GM12873 (cell line): Measurements from ENCODE around the gene ALDH3A1.

Experiments
- TF ChIP-seq, protein P1 (sequence below): IDR thresholded peaks from 2 replicates; pipeline ENCODE4 v1.5.1; 2012; ENCODE audit warnings: low read depth, mild to moderate bottlenecking, moderate library complexity, low read length, control low read depth; ENCODE audit not compliant: insufficient read depth; ENCODE audit errors: missing control alignments

Gene ALDH3A1

DNA sequence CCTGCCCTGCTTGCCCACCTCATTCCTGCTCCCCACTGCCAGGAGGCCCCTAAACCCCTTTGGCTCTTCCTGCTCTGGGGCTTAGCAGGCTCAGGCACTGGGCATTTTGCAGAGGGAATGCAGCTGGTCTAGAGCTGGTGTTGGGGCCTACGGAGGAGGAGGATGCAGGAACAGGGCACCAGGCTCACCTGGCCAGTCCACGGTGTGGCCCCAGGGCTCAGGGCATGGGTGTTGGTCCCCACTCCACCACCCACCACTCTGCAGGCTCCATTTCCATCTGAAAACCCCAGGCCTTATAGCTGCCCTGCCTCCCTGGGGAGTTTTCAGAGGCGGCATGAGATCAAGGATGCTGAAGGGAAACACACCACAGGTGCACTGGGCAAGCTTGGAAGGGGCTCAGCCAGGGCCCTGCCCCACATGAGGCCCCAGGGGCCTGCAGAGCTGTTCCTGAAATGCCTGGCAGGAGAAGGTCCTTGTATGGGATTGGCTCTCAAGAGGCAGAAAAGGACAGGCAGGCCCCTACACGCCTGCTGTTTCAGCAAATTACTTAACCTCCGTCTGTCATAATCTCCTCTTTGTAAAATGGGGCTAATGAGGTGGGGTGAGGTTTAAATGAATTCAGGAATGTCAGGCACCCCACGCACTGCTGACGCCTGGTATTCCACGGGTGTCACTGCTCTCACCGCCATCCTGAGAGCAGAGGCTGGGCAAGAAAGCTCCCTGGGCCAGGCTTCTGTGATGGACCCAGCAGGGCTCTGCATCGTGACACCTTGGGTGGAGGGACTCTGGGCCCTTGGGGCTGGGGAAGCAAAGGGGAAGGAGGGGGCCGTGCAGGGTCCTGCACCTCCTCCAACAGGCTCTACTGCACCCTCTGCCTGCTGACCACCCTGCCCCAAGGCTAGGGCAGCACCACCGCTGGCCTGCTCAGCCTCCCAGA, 41.0 kb downstream of the ALDH3A1 start:
- TF ChIP-seq, protein P1, sequence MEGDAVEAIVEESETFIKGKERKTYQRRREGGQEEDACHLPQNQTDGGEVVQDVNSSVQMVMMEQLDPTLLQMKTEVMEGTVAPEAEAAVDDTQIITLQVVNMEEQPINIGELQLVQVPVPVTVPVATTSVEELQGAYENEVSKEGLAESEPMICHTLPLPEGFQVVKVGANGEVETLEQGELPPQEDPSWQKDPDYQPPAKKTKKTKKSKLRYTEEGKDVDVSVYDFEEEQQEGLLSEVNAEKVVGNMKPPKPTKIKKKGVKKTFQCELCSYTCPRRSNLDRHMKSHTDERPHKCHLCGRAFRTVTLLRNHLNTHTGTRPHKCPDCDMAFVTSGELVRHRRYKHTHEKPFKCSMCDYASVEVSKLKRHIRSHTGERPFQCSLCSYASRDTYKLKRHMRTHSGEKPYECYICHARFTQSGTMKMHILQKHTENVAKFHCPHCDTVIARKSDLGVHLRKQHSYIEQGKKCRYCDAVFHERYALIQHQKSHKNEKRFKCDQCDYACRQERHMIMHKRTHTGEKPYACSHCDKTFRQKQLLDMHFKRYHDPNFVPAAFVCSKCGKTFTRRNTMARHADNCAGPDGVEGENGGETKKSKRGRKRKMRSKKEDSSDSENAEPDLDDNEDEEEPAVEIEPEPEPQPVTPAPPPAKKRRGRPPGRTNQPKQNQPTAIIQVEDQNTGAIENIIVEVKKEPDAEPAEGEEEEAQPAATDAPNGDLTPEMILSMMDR, result no peak

DNA sequence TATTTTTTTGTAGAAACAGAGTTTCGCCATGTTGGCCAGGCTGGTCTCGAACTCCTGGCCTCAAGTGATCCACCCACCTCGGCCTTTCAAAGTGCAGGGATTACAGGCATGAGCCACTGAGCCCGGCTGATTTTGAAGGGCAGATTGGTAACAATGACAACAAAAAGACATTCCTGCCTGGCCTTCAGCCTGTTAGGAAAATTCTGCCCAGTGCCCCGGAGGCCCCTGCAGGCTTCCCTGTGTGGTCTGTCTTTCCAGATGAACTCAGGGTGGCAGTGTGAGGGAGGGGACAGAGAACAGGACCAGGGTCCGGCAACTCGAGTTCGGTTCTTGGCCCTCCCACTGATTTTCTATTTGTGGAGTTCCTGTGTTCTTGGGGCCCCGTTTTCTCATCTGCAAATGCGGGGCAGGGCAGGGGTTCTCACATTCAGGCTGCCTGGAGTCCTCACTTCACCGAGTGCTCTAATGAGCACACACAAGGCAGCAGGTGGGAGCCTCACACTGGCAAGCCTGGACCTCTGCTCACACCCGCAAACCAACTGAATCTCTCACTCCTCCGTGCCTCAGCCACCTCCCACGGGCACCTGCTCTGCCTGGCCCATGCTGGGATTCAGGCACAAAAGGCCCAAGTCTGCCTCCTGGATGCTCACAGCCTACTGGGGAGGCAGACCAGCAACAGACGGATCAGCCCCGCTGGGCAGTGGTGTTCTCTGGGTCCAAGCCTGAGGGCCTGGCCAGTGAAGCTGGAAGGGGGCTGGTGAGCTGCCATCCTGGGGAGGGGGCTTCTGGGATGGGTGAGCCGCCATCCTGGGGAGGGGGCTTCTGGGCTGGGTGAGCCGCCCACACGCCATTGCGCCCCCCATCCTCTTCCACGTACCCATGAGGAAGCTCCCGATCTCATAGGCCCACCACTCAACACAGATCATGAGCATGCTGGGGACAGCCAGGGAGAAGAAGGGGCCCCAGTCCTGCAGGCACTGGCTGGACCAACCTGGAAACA, 42.0 kb downstream of the ALDH3A1 start:
- TF ChIP-seq, protein P1, result no peak

DNA sequence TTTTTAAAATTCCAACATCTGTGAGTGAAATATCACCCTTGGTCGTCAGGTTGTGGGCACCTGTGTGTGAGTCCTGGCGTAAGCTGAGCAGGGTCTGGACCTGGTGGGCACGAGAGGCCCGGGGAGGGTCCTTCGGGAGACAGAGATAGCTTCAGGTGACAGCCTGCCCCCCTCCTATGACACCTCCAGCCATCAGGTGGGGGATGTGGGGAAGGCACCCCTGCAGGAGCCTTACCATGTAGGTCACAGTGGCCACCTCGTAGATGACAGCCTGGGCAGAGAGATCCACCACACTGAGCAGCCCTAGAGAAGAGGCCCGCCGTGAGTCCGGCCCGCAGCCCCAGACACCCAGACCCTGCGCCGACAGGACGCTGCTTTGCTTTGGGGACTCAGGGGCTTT, 42.9 kb downstream of the ALDH3A1 start:
- TF ChIP-seq, protein P1, result no peak

DNA sequence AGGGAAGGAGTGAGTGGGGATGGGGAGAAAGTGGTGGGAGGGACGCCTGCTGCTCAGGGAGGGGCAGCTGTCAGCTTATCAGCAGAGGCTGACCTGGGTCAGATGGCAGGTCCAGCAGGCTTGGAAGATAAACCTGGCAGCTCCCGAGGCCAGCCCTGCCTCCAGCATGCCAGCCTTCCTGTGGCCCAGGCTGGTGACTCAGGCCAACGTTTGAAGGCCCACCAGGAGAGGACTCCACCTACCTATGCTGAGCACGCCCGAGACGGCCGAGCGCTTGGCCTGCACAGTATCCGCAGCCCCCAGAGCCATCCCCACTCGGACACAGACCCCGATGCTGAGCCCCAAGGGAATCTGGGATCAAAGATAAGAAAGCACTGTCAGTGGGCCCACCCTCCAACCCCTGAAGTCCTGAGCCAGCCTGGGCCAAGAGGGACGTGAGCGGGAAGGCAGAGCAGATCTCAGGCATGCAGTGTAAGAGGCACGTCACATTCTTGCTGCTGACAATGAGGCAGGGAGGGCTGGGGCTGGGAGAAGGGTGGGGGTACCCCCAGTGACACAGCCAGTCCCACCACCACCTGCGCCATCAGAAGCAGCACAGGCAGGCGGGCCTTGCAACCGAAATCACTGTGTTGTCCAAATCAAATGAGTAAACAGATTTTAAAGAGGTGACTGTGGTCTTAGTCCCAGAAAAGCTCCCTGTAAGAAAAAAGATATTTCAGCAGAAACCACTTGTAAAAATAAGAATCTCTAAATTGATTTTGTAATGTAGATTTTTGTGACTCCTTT, 44.1 kb downstream of the ALDH3A1 start:
- TF ChIP-seq, protein P1, result no peak

DNA sequence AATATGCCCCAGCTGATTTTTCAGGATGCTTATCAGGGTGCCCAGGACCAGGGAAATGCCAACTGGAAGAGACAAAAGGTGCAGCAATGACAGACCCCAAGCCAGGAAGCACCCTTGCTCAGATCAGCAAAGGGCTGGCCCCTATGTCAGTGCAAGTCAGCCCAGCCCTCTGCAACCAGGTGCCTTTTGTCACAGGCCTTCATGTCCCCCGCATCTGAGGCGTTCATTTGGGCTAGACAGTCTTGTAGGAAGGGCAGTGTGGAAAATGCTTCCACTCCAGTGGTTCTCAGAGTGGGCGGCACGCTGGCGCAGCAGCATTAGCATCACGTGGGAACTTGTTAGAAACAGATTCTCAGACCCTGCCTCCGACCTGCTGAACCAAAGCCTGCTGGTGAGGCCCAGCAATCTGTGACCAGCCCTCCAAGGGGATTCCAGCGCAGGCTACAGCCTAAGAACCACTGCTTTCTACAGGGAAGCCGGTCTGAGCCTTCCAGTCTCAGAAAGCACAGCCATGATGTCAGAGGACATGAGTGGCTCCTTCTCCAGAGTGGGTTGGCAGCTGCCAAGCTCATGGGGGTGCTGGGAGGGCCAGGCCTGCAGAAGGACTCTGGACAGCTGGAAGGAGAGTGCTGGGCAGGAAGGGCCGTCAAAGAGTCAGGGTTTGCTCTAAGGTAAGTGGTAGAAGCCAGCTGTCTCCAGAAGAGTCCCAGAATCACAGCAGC, 44.8 kb downstream of the ALDH3A1 start:
- TF ChIP-seq, protein P1, result no peak

DNA sequence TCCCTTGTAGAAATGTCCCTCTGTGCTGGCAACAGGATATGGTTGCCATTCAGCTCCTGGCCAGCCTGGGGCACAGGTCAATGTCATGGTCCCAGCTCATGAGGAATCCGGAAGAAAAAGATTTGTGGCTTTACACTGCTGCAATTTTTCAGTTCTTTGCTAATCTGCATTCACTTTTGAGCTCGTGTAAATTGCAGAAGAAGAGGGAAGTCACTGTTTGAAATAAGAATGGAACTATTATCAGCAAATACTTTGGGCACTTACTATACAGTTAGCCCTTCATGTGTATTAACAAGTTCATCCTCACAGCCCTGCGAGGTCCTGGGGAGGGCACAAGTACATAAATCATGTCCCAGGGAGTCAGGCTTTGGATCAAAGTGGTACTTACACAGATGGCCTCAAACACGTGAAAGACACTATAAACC, 45.9 kb downstream of the ALDH3A1 start:
- TF ChIP-seq, protein P1, result no peak
